SIG-M5 treated with dmso at 0.1 percent for 504 hours (cell line): ENCODE results near the gene TTYH3.
A peak's percentile ranks its signal among the peaks of the same experiment; 100 is the strongest.
"Not testable (repeated sequence)": the region's sequence is repeated elsewhere in the genome, so short reads cannot be mapped to it uniquely, and the experiment has no call there.

Experiments
- DNase-seq: peaks from one replicate; lab custom pipeline; 2025; ENCODE audit not compliant: unreplicated experiment; lab: John Stamatoyannopoulos, UW

TTYH3 gene

DNA sequence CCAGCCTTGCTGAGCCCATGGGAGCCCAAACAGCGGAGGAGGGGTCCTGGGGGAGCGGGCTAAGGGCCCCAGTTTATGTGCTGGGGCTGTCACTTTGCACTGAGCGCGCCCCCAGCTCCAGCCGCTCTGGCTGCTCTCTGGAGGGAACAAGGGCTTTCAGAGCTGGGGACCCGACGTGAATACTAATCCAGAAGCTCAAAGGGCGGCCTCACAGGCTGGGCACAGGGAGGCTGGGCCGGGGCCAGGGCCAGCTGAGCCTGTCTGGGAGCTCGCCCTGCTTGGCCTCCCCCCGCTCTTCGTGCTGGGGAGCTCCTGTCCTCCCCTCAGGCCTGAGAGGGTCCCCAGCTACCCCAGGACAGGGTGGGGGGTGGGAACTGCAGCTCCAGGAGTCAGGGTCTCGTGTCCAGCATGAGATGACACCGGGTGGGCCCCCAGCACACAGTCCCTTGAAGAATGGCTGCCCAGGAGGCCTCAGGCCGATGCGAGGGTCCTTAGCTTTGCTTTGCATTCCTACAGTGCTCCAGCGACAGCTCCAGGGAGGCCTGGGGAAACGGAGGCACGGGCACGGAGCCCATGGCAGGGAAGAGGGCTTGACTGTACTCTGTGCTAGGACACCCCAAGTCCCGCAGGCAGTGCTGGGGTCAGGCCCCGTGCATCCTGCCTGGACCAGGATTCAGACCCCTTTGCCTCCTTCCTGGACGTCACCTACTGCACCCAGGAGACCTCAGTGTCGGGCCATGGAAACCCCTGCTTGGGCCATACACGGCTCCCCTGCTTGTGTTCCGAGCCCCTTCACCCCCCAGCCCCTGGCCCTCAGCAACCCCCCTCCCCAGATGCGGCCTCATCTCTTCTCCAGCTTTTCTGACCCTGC lies 50.4 kb downstream of the TTYH3 start:
- no peak for DNase-seq

- no peak for DNase-seq
These were observed 52.7 kb downstream of the TTYH3 start for GRCh38 chr7:2684501-2684900.

DNA sequence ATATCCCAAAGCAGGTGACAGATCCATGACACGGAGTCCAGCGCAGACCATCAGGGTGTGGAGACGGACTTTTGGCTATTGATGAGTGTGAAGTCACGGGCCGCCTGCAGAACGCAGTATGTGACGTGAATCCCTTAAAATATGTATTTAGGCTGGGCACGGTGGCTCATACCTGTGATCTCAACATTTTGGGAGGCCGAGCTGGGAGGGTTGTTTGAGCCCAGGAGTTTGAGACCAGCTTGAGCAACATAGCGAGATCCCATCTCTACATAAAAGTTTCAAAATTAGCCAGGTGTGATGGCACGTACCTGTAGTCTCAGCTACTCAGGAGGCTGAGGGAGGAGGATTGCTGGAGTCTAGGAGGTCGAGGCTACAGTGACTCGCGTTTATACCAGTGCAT lies 54.3 kb downstream of the TTYH3 start:
- DNase-seq, result no peak

DNA sequence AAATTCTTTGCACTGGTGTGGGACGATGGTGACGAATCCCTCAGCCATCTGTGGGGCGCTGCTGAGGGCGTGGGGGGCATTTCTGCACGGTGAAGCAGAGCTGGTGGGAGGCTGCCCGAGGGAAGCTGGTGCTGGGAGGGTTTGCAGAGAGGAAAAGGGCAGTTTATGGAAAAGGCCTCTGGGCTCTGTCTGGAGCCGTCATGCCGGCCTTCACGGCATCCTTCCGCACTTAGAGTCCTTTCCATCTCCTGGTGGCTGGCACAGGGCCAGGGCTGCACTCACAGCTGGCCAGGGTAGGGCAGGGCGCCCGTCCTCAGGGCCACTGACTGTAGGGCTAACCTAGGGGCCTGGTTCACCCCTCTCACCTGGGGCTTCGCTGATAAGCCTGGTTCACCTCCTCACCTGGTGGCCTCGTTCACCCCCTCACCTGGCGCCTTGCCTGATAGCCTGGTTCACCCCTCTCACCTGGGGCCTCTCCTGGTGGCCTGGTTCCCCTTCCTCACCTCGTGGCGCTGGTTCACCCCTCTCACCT lies 55.6 kb downstream of the TTYH3 start:
- DNase-seq, result no peak

DNA sequence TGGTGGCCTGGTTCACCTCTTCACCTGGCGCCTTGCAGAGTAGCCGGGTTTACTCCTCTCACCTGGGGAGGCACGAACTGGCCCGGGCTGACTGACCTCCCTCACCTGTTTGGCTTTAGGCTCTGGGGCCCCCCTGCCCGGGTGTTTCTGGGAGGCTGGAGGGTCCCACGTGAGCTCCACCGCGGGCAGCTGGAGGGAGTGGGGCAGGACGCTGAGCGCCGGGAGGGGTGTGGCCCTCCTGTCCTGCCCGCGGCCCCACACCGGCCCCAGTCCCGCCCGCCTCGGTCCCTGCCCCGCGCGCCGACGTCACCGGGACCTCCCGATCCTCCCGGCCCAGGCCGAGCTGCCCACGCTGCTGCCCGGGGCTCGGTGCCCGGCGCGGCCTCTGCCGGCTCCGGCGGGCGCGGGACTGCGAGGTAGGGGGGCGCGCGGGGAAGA lies 56.1 kb downstream of the TTYH3 start, which contains the start of gene AMZ1:
Gene AMZ1 (plus strand): TSS at position 322 of the 438 bp plus-strand sequence. CDS start 12,250 bp downstream, outside the sequence.
- DNase-seq, result no peak

- no peak for DNase-seq
These were observed 56.9 kb downstream of the TTYH3 start for GRCh38 chr7:2688409-2689342.

DNA sequence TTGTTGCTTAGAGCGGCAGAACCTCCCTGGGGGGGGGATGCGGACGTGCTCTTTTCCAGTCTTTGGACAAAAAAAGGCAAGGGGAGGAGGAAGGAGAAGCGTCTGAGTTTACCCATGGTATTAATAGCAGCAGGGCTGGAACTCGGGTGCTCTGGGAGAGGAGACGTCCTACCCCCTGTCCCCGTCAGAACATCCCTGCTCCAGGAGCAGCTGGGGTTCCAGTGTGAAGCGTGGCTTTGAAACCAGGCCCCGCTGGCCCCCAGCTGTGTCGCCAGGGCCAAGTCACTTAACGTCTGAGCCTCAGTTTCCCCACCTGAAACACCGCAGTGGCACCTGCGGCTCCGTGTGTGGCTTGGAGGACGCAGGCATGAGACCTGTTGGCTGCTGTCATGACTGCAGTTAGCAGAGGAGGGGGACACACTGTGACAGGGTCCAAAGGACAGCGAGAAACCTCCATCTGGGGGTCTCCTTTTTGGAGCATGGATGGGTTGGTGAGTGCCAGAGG lies 57.6 kb downstream of the TTYH3 start:
- no peak for DNase-seq

GRCh38 chr7:2689951-2690705 lies 58.3 kb downstream of the TTYH3 start:
- DNase-seq, result no peak

DNA sequence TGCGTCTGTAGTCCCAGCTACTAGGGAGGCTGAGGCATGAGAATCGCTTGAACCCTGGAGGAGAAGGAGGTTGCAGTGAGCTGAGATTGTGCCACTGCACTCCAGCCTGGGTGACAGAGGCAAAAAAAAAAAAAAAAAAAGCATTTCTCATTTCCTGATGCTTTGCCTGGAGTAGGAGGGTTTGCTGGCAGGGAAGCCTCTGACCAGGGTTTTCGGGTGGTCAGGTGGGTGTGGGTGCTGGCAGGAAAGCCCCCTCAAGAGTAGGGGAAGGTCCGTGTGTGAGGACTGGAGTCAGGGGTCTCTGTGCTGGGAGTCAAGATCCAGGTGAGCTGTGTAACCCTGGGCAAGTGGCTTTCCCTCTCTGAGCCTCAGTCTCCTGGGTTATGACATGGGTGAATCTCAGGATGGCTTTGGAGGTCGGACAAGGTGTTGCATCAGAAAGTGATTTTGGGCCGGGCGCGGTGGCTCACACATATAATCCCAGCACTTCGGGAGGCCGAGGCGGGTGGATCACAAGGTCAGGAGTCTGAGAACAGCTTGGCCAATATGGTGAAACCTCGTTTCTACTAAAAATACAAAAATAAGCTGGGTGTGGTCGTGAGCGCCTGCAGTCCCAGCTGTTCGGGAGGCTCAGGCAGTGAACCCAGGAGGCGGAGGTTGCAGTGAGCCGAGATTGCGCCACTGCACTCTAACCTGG lies 59.4 kb downstream of the TTYH3 start:
- peak; percentile 35 for DNase-seq

DNA sequence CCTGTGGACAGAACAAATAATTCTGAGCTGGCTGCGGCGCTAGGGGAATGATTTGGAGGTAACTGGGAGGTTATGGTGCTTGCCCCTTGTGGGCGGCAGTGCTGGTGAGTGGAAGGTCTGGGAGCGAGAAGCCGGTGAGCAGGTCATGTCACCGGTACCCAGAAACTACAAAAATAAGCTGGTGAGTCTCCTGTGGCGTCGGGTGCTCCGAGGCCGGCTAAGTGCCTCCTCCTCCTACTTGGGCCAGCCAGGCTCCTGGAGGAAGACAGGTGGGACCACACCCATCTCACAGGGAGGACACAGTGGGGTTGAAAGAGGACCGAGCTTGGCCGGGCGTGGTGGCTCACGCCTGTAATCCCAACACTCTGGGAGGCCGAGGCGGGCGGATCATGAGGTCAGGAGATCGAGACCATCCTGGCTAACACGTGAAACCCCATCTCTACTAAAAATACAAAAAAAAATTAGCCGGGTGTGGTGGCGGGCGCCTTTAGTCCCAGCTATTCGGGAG lies 60.2 kb downstream of the TTYH3 start:
- not testable (repeated sequence) for DNase-seq

DNA sequence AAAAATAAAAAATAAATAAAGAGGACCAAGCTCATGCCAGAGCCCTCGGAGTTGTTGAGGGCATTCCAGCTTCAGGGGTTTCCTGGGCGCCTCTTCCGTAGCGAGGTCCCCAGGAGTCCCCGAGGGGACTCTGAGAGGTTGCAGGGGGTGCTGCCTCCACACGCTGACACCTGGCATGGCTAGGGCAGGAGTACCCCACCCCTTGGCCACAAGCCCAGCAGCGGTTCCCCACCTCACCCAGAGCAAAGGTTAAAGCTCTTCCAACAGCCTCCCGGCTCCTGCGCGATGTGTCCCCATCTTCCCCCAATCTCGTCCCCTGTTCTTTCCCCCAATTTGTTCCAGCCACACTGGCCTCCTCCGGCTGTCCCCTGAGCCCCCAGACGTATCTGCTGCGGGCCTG lies 60.8 kb downstream of the TTYH3 start:
- no peak for DNase-seq

DNA sequence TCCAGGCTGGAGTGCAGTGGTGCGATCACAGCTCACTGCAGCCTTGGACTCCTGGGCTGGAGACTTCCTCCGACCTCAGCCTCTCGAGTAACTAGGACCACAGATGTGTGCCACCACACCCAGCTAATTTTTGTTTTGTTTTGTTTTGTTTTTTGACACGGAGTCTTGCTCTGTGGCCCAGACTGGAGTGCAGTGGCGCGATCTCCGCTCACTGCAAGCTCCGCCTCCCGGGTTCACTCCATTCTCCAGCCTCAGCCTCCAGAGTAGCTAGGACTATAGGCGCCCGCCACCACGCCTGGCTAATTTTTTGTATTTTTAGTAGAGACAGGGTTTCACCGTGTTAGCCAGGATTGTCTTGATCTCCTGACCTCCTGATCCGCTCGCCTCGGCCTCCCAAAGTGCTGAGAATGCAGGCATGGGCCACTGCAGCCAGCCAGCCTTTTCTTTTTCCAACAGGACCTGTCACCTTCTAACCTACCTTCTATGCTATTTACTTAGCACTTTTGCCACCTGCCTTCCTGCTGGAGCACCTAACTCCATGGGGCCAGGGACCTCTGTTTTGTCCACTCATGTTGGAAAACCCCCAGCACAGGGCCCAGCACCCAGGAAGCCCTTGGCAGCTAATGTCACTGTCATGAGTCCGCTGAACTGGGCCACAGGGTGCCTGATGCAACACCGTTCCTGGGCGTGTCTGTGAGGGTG lies 61.8 kb downstream of the TTYH3 start:
- not testable (repeated sequence) for DNase-seq

- DNase-seq, result not testable (repeated sequence)
These were observed 62.3 kb downstream of the TTYH3 start for GRCh38 chr7:2694122-2694436.

DNA sequence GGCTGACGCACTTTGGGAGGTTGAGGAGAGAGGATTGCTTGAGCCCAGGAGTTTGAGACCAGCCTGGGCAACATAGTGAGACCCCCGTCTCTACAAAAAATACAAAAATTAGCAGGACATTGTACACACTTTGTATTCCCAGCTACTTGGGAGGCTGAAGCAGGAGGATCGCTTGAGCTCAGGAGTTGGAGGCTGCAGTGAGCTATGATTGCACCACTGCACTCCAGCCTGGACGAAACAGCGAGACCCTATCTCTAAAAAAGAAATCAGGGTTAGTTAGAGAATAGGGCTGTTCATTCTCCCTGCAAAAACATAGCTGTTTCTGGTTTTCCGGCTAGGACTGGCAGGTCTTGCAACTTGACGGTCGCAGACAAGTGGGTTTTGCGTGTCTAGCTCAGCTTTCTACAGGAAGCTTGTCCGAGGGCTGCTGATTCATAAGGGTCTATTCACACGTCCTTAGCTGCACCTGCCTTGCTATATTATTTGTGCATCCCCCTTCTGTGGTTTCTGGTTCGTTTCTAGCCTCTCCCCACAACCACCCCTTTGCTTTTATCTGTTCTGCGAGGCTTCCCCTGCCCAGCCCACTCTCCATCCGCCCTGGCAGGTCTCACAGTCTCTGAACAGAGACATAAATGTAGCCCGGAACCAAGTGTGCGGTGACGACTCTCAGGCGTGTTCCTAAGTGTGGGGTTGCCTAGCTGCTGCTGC lies 66.9 kb downstream of the TTYH3 start:
- DNase-seq, result peak; percentile 47

DNA sequence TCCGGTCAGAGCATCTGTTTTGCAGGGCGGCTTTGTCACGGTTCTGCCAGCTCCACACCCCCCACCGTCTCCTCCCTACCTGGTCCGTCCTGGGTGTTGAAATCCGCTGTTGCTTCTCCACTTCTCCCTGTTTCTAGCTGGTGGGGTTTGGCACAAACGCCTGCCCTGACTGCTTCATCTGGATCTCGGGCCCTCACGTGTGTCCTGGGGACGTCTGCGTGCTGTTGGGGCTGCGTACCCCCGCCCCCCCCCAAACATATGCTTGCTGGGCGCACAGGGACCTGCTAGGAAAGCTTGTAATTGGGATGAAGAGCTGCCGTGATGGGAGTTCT lies 67.5 kb downstream of the TTYH3 start:
- DNase-seq, result no peak

- DNase-seq, result no peak
These were observed 68.5 kb downstream of the TTYH3 start for GRCh38 chr7:2700141-2700850.

GRCh38 chr7:2701424-2701823 lies 69.6 kb downstream of the TTYH3 start:
- DNase-seq, result no peak
